A204.1 (cell line): ENCODE results near the gene NTN4.
"Not testable (repeated sequence)": the region's sequence is repeated elsewhere in the genome, so short reads cannot be mapped to it uniquely, and the experiment has no call there.

Experiments
- FAIRE-seq: peaks from 2 replicates; lab custom pipeline; 2012; peaks lifted over from hg19 to GRCh38; lab: Jason Lieb, UNC

NTN4 gene

GRCh38 chr12:95621725-95622124 is 168.8 kb downstream of the NTN4 start:
- FAIRE-seq = no peak

GRCh38 chr12:95620171-95620570 is 170.4 kb downstream of the NTN4 start:
- FAIRE-seq = no peak

GRCh38 chr12:95616470-95616869 is 174.1 kb downstream of the NTN4 start:
- FAIRE-seq = not testable (repeated sequence)

- FAIRE-seq = no peak
Observed at GRCh38 chr12:95615749-95616148, 174.8 kb downstream of the NTN4 start.

GRCh38 chr12:95614390-95614982 is 176.1 kb downstream of the NTN4 start:
- no peak for FAIRE-seq

GRCh38 chr12:95613021-95613420 is 177.5 kb downstream of the NTN4 start:
- no peak for FAIRE-seq

GRCh38 chr12:95611676-95612309 is 178.8 kb downstream of the NTN4 start:
- no peak for FAIRE-seq

GRCh38 chr12:95608252-95609033 is 182.1 kb downstream of the NTN4 start:
- no peak for FAIRE-seq
